DLD1 (cell line): ENCODE results near the gene INCA1.

Source experiments
- in situ Hi-C: cut with HindIII; loops from 2 replicates; pipeline ENCODE4 v1.10.0; 2017; ENCODE audit warnings: low sequenced_read_pairs

INCA1 gene

DNA sequence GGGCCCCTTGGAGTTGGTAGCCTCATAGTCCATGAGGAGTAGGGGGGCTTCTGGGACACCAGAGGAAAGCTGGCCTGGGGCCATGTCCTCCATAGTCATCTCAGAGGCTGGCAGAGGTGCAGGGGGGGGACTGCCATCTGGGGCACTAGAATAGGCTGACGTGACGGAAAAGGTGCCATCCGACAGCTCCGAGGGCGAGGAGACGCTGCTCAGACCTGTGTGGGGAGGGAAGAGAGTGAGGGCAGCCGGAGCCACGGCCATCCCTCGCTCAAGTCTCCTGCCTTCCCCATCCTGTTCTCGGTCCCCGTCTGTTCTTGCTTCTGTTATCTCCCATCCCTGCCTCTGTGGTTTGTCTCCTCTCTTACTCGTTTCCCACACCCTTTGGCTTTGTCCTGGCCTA lies 25.0 kb downstream of the INCA1 start:
- in situ Hi-C loops: no loop called here

DNA sequence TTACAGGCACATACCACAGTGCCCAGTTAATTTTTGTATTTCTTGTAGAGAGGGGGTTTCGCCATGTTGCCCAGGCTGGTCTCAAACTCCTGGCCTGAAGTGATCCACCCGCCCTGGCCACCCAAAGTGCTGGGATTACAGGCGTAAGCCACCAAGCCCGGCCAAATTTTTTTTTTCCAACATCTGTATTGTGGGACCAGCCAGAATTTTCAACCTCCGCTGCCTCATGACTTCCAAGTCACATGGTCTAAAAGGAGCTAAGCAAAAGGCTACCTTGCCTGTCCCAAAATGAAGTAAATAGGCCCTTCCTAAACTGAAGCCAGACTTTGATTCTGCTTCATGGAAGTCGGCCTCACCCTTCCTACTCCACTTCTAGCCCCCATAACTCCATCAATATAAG lies 25.5 kb downstream of the INCA1 start:
- in situ Hi-C loops: no loop called here

DNA sequence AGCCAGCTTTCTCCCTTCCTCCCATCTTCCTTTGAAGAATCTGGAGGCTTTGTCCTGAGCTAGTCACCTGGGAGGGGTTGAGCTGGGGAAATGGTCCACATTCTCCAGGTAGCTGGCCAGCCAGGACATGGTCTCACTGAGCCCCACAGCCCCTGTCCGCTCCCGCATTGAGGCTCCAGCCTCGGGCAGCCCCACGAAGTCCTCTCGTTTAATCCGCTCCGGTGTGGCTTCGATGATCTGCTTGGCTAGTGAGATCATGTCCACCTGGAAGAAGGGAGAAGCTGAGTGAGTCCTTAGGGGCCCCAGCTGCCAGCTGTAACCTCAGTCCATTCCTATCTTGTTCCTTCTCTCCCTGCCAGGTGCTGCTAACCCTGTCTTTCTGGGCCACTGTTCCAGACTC lies 27.0 kb downstream of the INCA1 start:
- in situ Hi-C loops: no loop called here

DNA sequence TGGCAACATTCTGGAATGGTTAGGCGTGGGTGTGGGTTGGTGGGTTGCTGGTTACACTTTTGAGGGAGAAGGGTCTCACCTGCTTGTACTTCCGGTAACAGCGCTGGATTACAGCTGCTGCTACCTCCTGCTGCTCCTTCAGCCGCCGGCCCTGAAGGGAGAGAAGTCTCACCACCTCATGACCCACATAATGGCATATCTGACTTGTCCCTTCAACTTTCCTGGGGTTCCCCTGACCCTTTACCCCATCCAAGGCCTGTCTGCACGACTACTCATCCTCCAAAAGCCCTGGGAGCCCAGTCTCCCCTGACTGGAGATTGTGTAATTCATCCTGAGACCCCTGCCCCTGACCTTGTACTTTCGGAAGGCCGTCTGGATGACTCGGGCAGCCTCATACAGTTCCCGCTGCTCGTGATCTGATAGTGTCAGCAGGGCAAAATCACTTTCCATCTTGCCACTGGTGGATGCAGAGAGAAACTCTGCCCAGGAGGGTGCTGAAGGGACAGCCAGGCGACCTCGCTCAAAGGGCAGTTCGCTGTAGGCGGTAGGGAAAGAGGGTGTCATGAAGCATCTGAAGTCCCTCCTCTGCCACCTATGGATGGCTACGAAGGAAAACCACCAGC lies 27.7 kb downstream of the INCA1 start:
- in situ Hi-C loops: no loop called here

DNA sequence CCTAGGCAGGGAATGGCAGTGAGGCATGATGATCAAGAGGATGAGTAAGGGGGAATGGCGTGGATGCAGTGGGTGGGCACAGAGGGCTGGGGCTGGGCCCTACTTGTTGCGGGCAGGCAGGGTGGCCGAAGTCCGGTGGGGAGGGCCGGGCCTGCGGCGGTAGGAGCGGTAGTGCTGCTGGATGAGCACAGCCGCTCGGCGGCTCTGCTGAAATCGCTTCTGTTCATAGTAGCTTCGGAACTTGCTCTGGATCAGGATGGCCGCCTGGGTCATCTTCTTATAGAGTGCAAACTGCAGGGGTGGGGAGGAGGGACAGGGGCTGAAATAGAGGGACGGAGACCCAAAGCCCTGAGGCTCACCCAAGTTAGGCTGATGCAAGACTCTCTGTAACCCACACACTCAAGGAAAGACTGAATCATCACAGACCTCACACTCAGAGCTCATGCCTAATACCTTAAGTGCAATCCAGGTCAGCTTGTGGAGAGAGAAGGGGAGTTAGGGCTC lies 28.2 kb downstream of the INCA1 start:
- in situ Hi-C loops: no loop called here

DNA sequence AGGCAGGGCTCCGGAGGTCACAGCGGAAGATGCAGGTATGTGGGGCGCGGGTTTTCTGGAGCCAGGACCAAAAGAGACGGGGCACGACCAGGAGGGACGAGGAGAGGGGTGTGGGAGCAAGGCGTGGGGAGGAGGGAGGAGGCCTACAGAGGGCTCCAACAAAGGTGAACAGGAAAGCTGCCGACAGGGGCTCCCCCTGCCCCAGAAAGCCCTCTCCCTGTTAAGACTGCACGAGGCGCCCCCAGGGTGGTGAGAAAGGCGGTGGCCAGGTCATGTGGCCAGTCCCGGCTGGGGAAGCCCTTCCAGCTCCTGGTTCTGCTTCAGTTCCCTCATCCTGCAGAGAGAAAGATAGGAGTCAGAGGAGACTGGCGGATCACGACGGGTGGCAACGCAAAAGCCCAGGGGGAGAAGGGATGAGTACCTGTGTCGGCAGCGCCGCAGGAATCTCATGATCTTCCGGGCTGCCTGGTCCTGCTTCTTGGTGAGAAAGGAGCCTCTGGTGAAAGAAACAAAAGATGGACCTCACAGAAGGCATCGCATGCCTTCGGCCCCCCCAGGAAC lies 28.8 kb downstream of the INCA1 start:
- in situ Hi-C loops: no loop called here

DNA sequence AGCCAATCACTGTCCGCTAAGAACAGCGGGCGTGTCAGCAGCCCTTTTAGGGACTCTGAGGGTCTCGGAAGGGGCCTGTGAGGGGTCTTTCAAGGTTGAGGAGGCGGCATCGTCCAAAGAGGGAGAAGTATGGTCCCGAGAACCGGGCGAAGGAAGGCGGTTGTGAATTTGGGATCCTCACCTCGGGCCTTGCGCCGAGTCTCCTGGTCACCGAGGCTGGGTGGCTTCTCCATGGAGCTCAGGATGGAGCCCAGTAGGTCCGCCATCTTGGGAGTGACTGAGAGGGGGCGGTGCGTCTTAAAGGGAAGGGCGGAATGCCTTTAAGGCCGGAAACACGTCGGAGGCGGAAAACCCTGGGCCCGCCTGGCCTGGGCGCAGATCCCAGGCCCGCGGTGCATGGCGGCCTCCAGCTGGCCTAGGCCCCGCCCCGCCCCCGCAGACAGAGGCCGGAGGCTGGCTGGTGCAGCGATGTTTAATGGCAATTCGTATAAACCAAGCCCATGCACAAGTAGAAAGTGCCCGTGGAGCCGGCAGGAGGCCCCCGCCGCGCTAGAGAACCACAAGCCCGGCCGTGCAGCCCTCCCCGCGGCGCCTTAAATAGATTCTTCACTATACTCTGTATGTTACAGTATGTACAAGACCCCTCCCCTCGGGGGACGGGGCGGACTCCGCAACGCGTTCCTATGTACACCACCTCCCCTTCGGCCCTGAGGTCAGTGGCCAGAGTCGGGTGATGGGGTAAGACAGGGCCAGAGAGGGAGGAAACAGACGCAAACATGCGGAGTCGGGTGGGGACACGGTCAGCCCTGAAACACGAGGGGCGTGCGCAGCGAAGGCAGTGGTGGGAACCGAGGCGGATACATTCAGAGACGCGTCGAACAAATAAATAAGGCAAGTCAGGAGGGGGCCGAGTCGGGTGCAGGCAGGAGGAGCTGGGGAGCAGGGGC lies 29.5 kb downstream of the INCA1 start, which contains the start of gene SPAG7:
Gene SPAG7, minus strand, starts transcription at position 279 of the 947 bp plus-strand sequence. Its CDS starts 13 bp downstream, at position 266.
- in situ Hi-C loops: no loop called here

DNA sequence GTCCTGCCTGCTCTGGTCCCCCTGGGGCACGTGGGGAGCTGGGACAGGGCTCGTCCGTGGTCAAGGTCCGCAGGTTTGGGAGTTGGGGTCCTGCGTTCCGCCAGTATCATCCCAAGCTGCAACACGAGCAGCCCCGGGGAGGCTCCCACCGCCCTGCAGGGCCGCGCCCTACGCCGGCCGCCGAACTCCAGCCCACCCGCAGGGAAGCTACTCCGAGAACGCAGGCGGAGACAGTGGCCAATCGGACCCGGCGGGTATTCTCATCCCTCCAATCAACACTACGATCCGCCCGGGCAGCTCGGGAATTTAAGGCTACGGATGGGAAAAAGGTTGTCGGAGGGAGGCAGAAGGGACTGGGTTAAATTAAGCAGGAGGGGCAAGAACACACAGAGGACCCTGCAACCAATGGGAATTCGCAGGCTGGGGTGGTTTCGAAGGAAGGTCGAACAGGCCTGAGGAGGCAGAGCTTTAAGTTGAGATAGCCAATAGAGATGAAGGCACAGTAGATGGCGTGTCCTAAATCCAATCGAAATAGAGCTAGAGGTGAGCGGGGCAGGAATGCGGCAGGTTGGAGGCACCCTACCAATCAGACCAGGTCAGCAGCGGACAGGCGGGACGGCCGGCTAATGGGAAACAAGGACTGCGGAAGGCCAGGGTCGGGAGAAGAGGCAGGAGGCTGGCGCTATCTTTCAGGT lies 30.3 kb downstream of the INCA1 start:
- in situ Hi-C loops: no loop called here

DNA sequence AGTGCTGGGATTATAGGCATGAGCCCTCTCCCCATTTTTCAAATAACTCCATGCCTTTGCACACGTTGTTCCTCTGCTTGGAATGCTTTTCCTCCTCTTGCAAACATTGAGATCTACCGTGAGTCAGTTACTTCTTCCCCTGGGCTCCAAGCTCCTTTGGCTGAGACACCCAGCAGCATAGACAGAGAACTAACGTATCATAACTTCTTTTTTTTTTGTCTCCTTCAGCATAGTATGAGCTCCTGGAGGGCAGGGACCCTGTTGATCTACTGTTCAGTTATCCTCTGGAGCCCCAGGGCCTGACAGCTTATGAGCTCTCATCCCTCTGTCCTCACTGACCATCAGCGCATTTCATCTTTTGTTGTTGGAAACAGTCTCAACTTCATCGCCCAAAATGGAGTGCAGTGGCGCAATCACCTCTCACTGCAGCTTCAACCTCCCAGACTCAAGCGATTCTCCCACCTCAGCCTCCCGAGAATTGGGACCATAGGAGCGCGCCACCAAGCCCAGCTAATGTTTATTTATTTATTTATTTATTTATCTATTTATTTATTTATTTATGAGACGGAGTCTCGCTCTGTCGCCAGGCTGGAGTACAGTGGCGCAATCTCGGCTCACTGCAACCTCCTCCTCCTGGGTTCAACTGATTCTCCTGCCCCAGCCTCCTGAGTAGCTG lies 31.9 kb downstream of the INCA1 start:
- in situ Hi-C loops: no loop called here

DNA sequence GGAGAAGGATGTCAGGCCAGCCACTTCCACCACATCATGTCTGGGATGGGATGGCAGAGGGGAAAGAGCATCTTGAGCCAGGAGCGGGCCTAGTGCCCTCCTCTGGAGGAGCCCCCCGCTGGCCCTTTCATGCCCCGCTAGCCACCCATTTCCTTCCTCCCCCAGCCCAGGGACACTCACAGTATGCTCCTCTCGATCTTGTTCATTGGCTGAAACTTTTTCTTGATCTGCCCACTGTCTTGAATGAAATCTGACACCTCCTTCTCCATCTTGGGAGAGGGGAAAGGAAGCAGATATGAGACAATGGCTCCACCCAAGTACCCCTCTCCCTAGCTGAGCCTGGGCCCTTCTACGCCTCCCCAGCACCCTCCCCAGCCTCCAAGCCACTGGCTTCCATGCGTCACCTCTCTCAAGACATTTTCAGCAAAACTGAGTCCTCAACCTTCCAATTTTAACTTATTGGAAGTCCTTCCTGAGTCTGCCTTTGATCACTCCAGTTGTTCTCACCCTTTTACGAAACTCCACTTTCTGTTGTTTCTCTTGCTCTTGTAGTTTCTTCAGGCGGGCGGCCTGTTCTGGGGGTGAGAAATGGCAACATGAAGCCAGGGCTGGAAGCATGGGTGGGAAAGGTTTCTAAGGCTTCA lies 36.9 kb downstream of the INCA1 start:
- in situ Hi-C loops: no loop called here

DNA sequence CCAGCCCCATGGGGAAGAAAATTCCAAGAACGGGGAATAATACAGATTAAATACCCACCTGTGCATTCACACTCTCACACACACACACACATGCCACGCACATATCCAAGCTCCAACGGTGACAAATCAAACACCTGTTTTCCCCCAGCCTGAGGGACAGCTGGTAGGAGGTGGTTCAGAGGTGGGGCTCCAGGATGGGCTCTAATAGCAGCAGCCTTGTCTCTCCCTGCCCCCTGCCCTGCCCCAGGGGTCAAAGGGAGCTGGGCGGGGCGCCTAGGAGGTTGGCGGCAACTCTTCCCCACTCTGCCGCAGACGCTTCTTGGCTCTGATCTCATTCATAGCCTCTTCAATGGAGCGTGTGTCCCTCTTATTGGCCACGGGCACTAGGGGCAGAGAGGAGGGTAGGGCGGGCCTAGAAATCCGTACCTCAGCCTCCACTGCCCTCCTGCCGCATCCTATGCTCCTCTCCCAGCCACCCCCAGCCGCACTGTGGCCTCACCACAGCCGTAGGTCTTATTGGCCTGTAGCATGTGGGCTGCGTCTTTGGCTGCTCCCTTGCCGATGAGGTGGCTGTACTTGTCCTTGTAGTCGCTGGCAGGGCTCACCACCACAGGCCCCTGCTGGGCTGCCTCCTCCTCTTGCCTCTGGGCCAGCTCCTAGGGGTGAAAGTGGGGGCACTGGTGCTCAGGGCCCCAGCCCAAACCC lies 37.9 kb downstream of the INCA1 start:
- in situ Hi-C loops: no loop called here

DNA sequence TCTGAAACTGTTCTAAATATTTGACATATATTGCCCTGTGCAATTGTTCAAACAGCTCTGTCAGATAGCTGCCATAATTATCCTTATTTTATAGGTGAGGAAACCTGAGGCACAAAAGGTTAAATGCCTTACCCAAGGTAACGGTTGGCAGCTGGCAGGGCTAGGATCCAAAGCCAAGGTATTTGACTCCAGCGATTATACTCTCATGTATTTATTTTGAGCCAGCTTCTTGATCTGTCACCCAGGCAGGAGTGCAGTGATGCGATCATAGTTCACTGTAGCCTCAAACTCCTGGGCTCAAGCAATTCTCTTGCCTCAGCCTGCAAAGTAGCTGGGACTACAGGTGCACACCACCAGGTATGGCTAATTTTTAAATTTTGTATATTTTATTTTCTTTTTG lies 39.2 kb downstream of the INCA1 start:
- in situ Hi-C loops: no loop called here

DNA sequence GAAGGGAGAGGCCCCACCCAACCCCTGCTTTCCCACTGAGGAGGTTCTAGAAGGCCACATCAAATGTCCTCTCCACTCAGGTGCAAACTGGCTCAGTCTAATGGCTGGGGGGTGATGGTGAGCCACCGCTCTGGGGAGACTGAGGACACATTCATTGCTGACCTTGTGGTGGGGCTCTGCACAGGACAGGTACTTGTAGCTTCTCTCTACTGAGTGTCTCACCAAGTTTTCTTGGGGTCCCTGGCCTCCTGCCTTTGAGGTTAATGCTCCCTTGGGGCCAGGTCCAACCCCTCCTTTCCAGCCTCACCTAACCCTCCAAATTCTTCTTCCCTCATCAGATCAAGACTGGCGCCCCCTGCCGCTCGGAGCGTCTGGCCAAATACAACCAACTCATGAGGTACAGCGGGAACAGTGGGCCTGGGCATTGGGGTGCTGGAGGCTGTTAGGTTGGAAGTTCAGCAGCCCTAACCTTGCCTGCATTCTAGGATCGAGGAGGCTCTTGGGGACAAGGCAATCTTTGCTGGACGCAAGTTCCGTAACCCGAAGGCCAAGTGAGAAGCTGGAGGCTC lies 40.7 kb downstream of the INCA1 start:
- in situ Hi-C loops: no loop called here

DNA sequence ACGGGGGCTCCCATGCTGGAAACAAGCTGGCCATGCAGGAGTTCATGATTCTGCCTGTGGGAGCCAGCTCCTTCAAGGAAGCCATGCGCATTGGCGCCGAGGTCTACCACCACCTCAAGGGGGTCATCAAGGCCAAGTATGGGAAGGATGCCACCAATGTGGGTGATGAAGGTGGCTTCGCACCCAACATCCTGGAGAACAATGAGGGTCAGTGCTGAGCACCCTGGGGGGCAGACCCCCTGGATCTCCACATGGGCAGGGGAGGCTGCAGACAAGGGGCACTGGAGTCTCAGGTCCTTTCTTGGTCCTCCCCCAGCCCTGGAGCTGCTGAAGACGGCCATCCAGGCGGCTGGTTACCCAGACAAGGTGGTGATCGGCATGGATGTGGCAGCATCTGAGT lies 42.2 kb downstream of the INCA1 start:
- in situ Hi-C loops: no loop called here

DNA sequence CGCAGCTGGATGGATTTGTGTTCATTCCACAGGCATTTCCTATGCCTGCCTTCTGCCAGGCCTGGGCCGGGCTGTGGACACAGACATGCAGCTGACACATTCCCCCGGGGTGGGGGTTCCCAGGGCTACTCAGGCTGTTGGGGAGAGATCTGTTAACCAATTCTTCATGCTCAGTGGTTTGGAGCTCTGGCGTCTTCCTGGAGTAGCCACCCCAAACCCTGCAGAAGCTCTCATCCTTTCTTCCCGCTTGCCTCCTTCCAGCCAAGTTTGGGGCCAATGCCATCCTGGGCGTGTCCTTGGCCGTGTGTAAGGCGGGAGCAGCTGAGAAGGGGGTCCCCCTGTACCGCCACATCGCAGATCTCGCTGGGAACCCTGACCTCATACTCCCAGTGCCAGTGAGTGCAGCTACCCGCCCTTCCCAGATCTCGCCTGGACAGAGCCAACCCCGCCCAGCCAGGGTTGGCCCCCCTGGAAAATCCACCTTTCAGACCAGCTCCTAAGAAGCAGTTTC lies 43.8 kb downstream of the INCA1 start:
- in situ Hi-C loops: no loop called here

DNA sequence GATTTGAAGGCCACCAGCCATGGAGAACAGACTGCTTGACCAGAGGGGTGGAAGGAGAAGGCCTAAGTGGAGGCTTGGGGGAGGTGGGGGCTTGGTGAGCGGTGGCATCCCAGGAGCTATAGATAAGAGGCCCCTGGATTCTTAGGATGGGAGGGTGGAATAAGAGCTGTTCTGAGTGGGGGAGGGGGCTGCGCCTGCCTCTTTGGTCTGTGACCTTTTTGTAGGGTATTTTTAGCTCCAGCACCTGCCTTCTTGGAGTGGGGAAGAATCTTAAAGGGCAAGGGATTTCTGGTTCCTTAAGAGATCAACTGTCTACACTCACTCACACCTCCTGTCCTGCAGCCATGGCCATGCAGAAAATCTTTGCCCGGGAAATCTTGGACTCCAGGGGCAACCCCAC lies 45.8 kb downstream of the INCA1 start:
- in situ Hi-C loops: no loop called here

DNA sequence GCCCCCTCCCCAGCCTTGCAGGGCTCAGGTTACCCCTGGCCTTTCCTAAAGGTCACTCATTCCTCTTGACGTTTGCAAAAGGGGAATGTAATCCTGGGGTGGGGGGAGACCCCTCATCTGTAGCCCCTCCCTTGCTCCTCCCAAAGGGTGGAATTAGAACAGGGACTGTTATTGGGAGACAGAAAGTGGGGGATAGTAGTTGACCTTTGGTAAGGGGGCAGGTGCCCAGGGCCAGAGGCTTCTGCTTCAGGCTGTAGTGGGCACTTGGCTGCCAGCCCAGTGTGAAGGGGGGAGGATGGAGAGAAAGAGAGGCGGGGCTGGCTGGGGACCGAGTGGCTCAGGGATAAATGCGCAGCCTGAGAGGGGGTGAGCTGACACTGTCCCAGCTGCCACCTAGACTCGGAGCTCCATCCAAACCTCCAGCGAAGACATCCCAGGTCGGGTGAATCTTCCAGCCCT lies 46.5 kb downstream of the INCA1 start, which contains the start of gene ENO3:
Gene ENO3, plus strand, starts transcription at position 374 of the 459 bp plus-strand sequence. CDS start 711 bp downstream, outside the sequence.
- in situ Hi-C loops: no loop called here

DNA sequence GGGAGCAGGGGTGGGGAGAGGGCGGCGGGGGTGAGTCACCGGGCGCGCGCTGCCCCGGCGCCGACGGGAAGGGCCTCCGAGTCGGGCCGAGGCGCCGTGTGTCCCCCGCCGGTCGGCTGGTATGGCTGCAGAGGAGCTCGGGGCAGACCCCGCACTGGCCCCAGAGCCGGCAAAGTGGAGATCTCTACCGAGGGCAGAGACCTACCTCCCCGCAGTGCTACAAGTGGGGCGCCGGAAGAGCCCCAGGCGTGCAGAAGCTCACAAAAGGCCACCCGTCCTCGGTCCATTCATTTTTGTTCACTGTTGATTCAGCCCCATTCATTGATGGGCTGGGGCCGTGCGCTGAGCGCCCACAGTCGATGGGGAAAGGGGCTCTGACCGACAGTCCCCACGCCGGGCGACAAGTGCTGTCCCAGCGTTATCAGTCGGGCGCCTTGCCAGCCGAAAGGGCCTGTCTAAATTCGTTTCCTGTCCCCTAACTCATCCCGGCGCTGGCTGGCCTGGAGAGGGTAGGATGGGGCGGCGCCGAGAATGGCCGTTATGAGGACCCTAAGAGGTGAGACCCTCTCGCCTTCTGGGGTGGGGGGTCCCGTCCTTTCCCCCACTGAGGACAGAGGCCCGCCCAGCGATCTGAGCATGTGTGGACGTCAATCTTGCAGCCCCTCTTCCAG lies 47.1 kb downstream of the INCA1 start:
- in situ Hi-C loops: no loop called here
